Stimulated activated CD4-positive, alpha-beta T cell treated with anti-CD3 and anti-CD28 coated beads, Interleukin-15, amount 100 ng/mL, for 24 hours (primary cell): Measurements from ENCODE around the gene MYH8.

Experiments
- DNase-seq: peaks from one replicate; pipeline ENCODE4 v3.0.0-alpha.2; 2020

MYH8 gene

DNA sequence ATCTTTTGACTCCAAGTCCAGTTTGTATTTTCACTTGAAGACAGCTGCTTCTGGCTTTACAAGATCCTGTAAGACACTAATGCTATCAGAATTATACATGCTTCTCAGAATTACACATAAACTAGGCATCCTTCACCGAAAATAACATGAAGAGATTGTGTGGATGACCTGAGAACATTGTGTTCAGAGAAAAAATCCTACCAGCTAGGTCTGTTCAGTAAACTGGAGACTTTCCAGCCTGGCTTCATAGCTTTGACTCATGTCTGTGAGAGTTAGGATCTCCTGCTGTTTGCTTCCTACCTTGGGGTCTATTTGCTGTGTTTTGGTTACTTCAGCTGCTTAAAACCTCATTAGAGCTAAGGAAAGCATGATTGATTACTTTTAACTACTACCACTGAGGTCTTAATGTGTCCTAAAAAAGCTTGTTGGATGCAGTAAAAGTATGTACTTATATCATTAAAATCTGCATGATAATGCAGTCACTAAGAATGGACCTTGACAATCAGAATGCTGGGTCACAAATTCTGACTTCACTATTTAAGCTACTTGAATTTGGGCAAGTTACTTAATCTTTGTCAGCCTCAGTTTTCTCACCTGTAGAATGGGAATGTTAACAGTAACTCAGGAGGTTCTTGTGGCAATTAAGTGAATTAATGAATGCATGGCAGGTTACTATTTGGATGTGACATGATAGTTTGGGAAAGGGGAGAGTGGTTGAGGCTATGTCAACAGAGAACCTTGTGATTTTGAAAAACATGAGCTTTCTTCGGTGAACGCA lies 40.9 kb downstream of the MYH8 start:
- DNase-seq, result no peak

DNA sequence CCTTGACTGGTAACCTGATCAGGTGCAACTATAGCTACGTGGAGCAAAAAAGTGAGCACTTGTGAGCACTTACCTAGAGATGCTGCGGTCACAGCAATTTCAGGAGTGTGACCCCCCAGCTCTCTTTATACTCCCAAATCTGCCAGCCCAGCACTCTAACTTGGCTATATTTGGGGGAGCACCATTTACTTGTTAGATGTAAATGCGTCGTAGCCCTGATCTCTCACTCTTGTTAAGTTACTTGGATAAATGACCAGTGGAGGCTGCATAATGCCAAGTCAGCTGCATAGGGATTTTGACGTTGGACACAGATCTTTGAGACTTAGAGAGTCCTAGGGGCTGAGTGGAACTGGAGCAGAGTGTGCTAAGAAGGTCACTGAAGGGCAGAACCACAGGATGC lies 48.8 kb downstream of the MYH8 start, which contains the start of gene MYH13:
MYH13 (minus strand) TSS at position 101 of the 400 bp plus-strand sequence. CDS start 8,476 bp downstream, outside the sequence.
- DNase-seq, result no peak

DNA sequence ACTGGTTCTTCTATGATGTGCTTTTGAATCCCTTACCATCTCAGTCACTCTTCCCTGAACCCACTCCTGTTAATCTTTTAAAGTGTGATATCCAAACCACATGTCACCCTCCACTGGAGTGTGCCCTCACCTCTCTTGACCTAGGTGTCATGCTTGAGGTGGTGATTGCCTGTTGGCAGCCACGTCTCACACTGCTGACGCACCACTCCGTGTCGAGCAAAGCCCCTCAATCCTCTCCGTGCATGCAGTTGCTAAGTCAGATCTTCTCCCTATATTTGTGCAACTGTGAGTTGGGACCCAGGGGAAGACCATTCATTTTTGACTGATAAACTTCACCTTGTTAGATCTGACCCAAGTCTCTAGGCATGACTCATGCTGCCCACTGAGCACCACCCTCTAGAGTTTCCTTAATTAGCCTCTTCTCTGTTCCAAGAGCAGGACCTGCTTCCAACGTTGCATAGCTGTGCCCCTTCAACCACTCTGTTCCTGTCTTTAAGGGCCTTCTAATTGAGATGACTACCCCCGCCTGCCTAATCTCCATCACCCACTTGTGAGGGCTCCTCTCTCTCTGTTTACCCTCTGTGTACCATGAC lies 51.6 kb downstream of the MYH8 start:
- no peak for DNase-seq

DNA sequence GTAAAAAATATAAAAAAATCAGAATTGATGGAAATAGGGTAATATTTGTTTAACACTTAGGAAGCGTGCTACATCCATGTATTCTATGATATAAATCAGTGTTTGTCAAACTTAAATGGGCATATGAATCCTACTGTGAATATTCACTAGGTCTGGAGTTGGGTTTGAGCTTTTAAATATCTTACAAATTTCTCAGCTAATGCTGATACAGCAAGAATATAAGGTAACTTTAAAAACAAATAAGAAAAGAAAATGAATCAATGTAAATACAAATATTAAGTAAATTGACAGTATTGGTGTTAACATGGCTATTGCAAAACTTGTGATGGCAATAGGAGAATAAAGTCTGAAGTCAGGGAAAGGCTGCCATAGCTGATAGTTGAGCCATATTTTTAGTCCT lies 52.5 kb downstream of the MYH8 start:
- no peak for DNase-seq

DNA sequence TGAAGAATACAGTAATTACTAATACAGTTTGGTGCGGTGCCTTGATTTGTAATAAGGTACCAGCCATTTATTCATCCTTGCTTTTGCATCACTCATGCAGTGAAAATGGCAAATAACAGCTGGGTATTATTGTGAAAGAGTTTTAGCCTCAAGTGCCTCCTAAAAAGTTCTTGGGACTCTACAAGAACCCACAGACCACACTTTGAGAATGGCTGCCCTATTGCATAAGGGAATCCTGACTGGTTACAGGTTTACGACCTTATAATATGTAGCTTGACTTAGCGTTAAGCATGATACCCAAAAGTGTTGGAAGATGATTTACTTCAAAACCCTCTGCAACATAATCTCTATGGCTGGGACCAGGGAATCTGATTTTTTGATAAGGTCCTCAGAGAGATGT lies 53.2 kb downstream of the MYH8 start:
- no peak for DNase-seq

DNA sequence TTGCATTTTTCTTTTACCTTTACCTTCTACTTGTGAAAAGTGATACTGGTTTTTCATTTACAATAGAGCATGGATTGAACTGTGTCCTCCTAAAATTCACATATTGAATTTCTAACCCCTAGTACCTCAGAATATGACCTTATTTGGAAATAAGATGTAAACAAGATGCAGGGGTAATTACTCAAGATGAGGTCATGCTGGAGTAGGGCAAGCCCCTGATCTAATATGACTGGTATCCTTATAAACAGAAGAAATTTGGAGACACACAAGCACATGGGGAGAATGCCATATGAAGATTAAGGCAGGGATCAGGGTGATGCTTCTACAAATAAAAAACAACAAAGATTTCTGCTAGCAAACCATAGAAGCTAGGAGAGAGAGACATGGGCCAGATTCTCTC lies 61.2 kb downstream of the MYH8 start:
- DNase-seq, result no peak

DNA sequence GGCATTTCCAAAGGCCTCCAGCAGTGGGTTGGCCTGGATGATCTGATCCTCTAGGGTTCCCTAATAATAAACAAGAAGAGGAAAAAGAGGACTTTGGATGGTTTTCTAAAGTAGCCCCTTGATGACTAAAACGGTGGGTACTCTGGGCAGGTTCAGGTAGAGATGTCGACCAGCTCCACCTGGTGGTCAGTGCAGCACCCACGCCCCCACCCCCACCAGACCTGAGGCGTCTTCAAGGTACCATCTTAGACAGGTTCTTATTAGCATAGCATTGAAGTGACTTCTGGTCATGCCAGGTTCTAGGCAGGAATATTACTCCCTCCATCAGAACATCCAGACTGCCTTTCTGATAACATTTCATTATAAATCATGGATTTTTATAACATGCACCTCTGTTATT lies 64.0 kb downstream of the MYH8 start:
- peak; percentile 34 for DNase-seq

DNA sequence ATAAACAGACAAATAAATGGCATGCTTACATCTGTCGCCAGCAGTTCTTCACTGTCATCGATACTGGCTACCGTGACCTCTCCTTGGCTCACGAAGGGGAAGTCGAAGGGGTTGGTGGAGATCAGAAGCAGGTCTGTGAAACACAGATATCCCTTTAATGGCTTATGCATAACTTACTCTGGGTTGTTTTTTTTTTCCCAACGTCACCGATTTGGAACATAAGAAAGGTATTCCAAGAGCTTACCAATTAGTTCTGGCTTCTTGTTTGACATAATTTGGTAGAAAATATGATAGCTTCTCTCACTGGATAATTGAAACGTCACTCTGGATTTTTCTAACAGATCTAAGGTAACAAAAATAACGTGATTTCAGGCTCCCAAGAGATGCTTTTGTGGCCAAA lies 67.1 kb downstream of the MYH8 start:
- DNase-seq, result no peak

DNA sequence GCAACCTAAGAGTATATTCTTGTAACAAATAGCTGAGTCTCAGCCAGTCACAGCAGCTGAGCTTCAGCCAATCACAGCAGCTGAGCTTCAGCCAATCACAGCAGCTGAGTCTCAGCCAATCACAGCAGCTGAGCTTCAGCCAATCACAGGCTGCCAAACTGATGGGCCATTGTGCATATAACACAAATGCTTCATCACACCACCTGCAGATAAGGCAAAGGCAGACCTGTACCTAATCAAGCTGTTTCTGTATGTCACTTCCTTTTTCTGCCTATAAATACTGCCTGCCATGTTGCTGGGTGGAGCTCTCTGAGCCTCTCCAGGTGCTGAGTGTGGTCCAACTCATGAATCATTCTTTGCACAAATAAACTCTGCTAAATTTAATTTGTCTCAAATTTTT lies 68.9 kb downstream of the MYH8 start:
- no peak for DNase-seq

DNA sequence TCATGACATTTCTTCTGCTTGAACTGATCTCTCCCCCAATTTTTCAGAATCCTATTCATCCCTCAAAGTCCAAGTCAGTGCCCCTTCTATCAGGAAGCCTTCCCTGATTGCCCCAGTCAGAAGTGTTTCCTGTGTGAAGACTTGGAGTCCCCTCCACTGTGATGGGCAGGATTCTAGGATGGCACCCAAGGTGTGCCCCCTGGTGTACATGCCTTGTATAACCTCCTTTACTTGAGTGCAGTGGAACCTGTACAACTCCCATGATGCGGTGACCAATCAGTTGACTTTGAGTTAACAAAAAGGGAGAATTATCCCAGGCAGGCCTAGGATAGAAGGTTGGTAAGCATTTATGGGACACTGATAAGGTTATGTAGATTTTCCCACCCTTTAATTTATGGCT lies 72.3 kb downstream of the MYH8 start:
- peak; percentile 6 for DNase-seq

DNA sequence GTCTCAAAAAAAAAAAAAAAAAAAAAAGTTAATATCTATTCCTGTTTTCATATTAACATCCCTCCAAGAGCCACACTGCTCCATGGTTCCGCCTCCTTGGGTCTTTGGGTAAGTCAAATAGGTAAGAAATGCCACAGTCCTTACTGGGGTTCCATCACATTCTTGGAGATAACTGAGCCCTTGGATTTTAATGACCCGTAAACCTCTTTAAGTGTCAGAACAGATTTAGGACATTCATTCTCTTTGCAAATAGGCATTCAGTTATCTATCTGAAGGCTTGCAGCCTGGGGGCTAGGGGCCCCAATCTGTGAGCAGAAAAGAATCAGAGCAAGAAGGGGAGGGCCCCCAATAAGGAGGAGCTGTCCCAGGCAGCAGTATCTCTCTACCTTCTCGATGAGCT lies 76.9 kb downstream of the MYH8 start:
- no peak for DNase-seq
